IPS DF 4.7 (cell line): ENCODE data around the gene RGS7.
"Not testable (repeated sequence)": the region's sequence is repeated elsewhere in the genome, so short reads cannot be mapped to it uniquely, and the experiment has no call there.

ENCODE experiments used
- DNase-seq: peaks from one replicate; pipeline ENCODE4 v3.0.0-alpha.2; 2013; ENCODE audit warnings: low spot score; ENCODE audit errors: extremely low read depth

Gene RGS7

GRCh38 chr1:240794046-240794843 lies 562.8 kb downstream of the RGS7 start:
- no peak for DNase-seq

GRCh38 chr1:240792915-240793529 lies 564.0 kb downstream of the RGS7 start:
- no peak for DNase-seq

- no peak for DNase-seq
Measured at GRCh38 chr1:240790856-240791255, 566.1 kb downstream of the RGS7 start.

- DNase-seq, result no peak
Measured at GRCh38 chr1:240786880-240787279, 570.1 kb downstream of the RGS7 start.

GRCh38 chr1:240784776-240785175 lies 572.2 kb downstream of the RGS7 start:
- no peak for DNase-seq

GRCh38 chr1:240783728-240784137 lies 573.3 kb downstream of the RGS7 start:
- not testable (repeated sequence) for DNase-seq

- DNase-seq, result no peak
Measured at GRCh38 chr1:240776237-240776636, 580.8 kb downstream of the RGS7 start.

- no peak for DNase-seq
Measured at GRCh38 chr1:240772131-240772530, 584.9 kb downstream of the RGS7 start.

- no peak for DNase-seq
Measured at GRCh38 chr1:240771450-240771849, 585.6 kb downstream of the RGS7 start.

GRCh38 chr1:240768979-240769378 lies 588.0 kb downstream of the RGS7 start:
- DNase-seq, result no peak

- no peak for DNase-seq
Measured at GRCh38 chr1:240766831-240767230, 590.2 kb downstream of the RGS7 start.

GRCh38 chr1:240765732-240766363 lies 591.2 kb downstream of the RGS7 start:
- no peak for DNase-seq

GRCh38 chr1:240763771-240764170 lies 593.2 kb downstream of the RGS7 start:
- no peak for DNase-seq

- not testable (repeated sequence) for DNase-seq
Measured at GRCh38 chr1:240763095-240763494, 593.9 kb downstream of the RGS7 start.

- not testable (repeated sequence) for DNase-seq
Measured at GRCh38 chr1:240762471-240762987, 594.5 kb downstream of the RGS7 start.

- DNase-seq, result not testable (repeated sequence)
Measured at GRCh38 chr1:240758777-240759176, 598.2 kb downstream of the RGS7 start.

- DNase-seq, result no peak
Measured at GRCh38 chr1:240758296-240758695, 598.7 kb downstream of the RGS7 start.

GRCh38 chr1:240747907-240748306 lies 609.1 kb downstream of the RGS7 start:
- DNase-seq, result no peak

GRCh38 chr1:240743705-240744104 lies 613.3 kb downstream of the RGS7 start:
- no peak for DNase-seq

- no peak for DNase-seq
Measured at GRCh38 chr1:240739754-240740153, 617.3 kb downstream of the RGS7 start.

GRCh38 chr1:240739139-240739538 lies 617.9 kb downstream of the RGS7 start:
- no peak for DNase-seq

GRCh38 chr1:240737766-240738265 lies 619.2 kb downstream of the RGS7 start:
- no peak for DNase-seq
